ENCODE data around the gene APBB2.

Gene APBB2

GRCh38 chr4:41132055-41132683 lies 82.2 kb downstream of the APBB2 start:
- no peak for DNase-seq

GRCh38 chr4:41129936-41130440 lies 84.4 kb downstream of the APBB2 start:
- DNase-seq, result no peak

- no peak for DNase-seq
Observed at GRCh38 chr4:41129128-41129754, 85.1 kb downstream of the APBB2 start.

GRCh38 chr4:41125558-41126311 lies 88.6 kb downstream of the APBB2 start:
- DNase-seq, result no peak

GRCh38 chr4:41124916-41125548 lies 89.3 kb downstream of the APBB2 start:
- no peak for DNase-seq

- DNase-seq, result no peak
Observed at GRCh38 chr4:41122775-41123174, 91.6 kb downstream of the APBB2 start.

GRCh38 chr4:41122309-41122708 lies 92.0 kb downstream of the APBB2 start:
- no peak for DNase-seq

- DNase-seq, result no peak
Observed at GRCh38 chr4:41121906-41122305, 92.4 kb downstream of the APBB2 start.

GRCh38 chr4:41120297-41121217 lies 93.8 kb downstream of the APBB2 start:
- DNase-seq, result no peak

- DNase-seq, result no peak
Observed at GRCh38 chr4:41119867-41120295, 94.5 kb downstream of the APBB2 start.

GRCh38 chr4:41111791-41112190 lies 102.6 kb downstream of the APBB2 start:
- DNase-seq, result no peak

GRCh38 chr4:41110050-41110449 lies 104.3 kb downstream of the APBB2 start:
- no peak for DNase-seq

GRCh38 chr4:41108481-41108880 lies 105.9 kb downstream of the APBB2 start:
- DNase-seq, result no peak

- DNase-seq, result no peak
Observed at GRCh38 chr4:41106694-41107419, 107.5 kb downstream of the APBB2 start.

GRCh38 chr4:41106081-41106480 lies 108.3 kb downstream of the APBB2 start:
- DNase-seq, result no peak

GRCh38 chr4:41104155-41104554 lies 110.2 kb downstream of the APBB2 start:
- DNase-seq, result no peak

GRCh38 chr4:41103657-41104056 lies 110.7 kb downstream of the APBB2 start:
- no peak for DNase-seq

GRCh38 chr4:41102414-41103092 lies 111.8 kb downstream of the APBB2 start:
- DNase-seq, result no peak

GRCh38 chr4:41098093-41099048 lies 116.0 kb downstream of the APBB2 start:
- no peak for DNase-seq

GRCh38 chr4:41095973-41096372 lies 118.4 kb downstream of the APBB2 start:
- DNase-seq, result no peak

Data from T-helper 1 cell (primary cell).